CD4-positive, alpha-beta T cell (primary cell): Measurements from ENCODE around the gene CRLF1. TPM values are rescaled to one million over a fixed set of nuclear protein-coding genes. Genes with fewer than 3 reads are reported as not detected.

ENCODE experiments used
- ATAC-seq: fragments of 200-7000 bp; cut with Tn5 transposase; one replicate; pipeline ENCODE4 v1.10.0; 2022; ENCODE audit warnings: mild to moderate bottlenecking; ENCODE audit not compliant: poor library complexity
- CTCF ChIA-PET: fragments of 350-600 bp; sonication (Branson Sonifier 250); formaldehyde crosslinking; loops from one replicate; lab custom pipeline; 2021; ENCODE audit warnings: antibody characterized with exemption, inconsistent platforms; lab: Charles Lee
- POLR2A ChIA-PET: fragments of 350-600 bp; sonication (Branson Sonifier 250); formaldehyde crosslinking; loops from one replicate; lab custom pipeline; 2021; ENCODE audit warnings: antibody characterized with exemption, inconsistent platforms; lab: Charles Lee
- DNase-seq, 14 experiments: peaks; one replicate each; pipeline ENCODE4 v3.0.0-alpha.2; 2013 to 2020; ENCODE audit warnings: mixed read lengths in 2 of 14
- H3K27ac ChIP-seq, 2 donors: one replicate each; pipeline versions ENCODE4 v1.5.1 to v1.7.0; 2013; ENCODE audit warnings: low read length in 2 of 2, low read depth in 1 of 2, mild to moderate bottlenecking in 1 of 2
- H3K27me3 ChIP-seq, 2 experiments: 1 replicate in 1 of 2; 2 replicates in 1 of 2; pipeline versions ENCODE4 v1.6.1 to v1.7.0; 2013; ENCODE audit warnings: low read length in 2 of 2, control low read depth in 1 of 2, mild to moderate bottlenecking in 1 of 2, moderate library complexity in 1 of 2; ENCODE audit not compliant: insufficient read depth in 2 of 2, control insufficient read depth in 1 of 2
- H3K36me3 ChIP-seq: one replicate; pipeline ENCODE4 v1.6.1; 2013; ENCODE audit warnings: low read length, control low read depth; ENCODE audit not compliant: insufficient read depth
- H3K4me1 ChIP-seq: one replicate; pipeline ENCODE4 v1.6.1; 2013; ENCODE audit warnings: low read length, control low read depth; ENCODE audit not compliant: insufficient read depth
- H3K4me3 ChIP-seq: one replicate; pipeline ENCODE4 v1.5.1; 2013; ENCODE audit warnings: mild to moderate bottlenecking, low read length, moderate library complexity
- H3K9me3 ChIP-seq, 2 experiments: 1 replicate in 1 of 2; 2 replicates in 1 of 2; pipeline versions ENCODE4 v1.6.1 to v1.7.0; 2013; ENCODE audit warnings: low read length in 2 of 2, mild to moderate bottlenecking in 2 of 2, control low read depth in 1 of 2, moderate library complexity in 1 of 2; ENCODE audit not compliant: control insufficient read depth in 1 of 2, insufficient read depth in 1 of 2
- H3K27ac Mint-ChIP-seq: one replicate; pipeline ENCODE4 v1.8.0; 2020; ENCODE audit warnings: mixed read lengths
- H3K27me3 Mint-ChIP-seq: one replicate; pipeline ENCODE4 v1.8.0; 2021; ENCODE audit warnings: mixed read lengths
- H3K36me3 Mint-ChIP-seq: one replicate; pipeline ENCODE4 v1.8.0; 2021; ENCODE audit warnings: low read depth, mixed read lengths
- H3K4me1 Mint-ChIP-seq: one replicate; pipeline ENCODE4 v1.8.0; 2021; ENCODE audit warnings: low read depth, mixed read lengths
- H3K4me3 Mint-ChIP-seq: one replicate; pipeline ENCODE4 v1.8.0; 2020; ENCODE audit warnings: mild to moderate bottlenecking, mixed read lengths
- H3K9me3 Mint-ChIP-seq: one replicate; pipeline ENCODE4 v1.8.0; 2020; ENCODE audit warnings: mixed read lengths
- intact Hi-C, 2 experiments: fragments of 100-400 bp; cut with DNase I in 1 of 2; cut with micrococcal nuclease in 1 of 2; formaldehyde crosslinking; loops; one replicate each; pipeline versions ENCODE4 v1.15.1 to v1.9.0; 2023 to 2025; cut with DNase I, micrococcal nuclease
- total RNA-seq, 174 experiments: library from RNA in 2 of 174; stranded (reverse) in 2 of 174; gene quantifications; one replicate each; pipeline ENCODE4 v1.2.3 and lab custom pipeline; 2021 to 2026
- TF ChIP-seq, protein P1 (sequence below): fragments of 200-600 bp; IDR thresholded peaks from one replicate; pipeline ENCODE4 v1.8.0; 2022; ENCODE audit warnings: antibody characterized with exemption, mild to moderate bottlenecking

The CRLF1 gene
- total RNA-seq, 2 experiments from 2014 or later = not detected

DNA sequence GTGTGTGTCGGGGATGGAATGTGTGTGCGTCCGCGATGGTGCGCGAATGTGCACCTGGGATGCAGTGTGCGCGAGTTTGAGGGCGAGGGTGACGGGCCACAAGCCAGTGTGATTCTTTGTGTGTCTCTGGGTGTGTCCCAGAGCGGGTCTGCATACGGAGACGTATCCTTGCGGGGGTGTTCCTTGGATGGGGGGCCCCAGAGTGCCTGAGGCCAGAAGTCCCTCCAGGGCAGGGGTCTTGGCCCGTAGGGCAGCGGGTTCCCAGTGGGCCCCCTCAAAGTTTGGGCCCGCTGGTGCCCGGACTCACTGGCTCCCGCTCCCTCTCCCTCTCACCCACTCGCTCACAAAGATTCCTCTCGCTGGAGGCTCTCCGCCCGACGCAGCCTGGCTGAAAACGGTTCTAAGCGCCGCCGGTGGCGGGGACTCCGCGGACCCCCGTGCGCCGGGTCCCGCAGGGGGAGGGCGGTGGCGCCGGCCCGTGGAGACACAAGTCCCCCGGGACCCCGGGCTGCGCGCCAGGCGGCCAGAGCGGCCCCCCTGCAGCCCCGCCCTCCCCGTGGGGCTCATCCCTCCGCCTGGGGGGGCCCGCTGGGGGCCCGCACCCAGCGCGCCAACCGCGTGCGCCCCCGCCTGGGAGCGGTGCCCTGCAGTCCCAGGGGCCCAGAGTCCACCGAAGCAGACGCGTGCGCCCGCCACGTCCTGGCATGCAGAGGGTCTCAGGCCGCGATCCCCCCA, 886 bp downstream of the CRLF1 start:
- ATAC-seq = no peak

GRCh38 chr19:18605196-18605545, 1.4 kb downstream of the CRLF1 start:
- intact Hi-C loops = no loop called here

More for the DNA sequence above, 886 bp downstream of the CRLF1 start:
- no peaks in the 10 kb centered on the region for H3K9me3 Mint-ChIP-seq
- peaks cover 0 to 35% of the 10 kb centered on the region in 2 experiments for H3K9me3 ChIP-seq
- TF ChIP-seq, protein P1, sequence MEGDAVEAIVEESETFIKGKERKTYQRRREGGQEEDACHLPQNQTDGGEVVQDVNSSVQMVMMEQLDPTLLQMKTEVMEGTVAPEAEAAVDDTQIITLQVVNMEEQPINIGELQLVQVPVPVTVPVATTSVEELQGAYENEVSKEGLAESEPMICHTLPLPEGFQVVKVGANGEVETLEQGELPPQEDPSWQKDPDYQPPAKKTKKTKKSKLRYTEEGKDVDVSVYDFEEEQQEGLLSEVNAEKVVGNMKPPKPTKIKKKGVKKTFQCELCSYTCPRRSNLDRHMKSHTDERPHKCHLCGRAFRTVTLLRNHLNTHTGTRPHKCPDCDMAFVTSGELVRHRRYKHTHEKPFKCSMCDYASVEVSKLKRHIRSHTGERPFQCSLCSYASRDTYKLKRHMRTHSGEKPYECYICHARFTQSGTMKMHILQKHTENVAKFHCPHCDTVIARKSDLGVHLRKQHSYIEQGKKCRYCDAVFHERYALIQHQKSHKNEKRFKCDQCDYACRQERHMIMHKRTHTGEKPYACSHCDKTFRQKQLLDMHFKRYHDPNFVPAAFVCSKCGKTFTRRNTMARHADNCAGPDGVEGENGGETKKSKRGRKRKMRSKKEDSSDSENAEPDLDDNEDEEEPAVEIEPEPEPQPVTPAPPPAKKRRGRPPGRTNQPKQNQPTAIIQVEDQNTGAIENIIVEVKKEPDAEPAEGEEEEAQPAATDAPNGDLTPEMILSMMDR = no peak
- no peaks in the 10 kb centered on the region for H3K36me3 ChIP-seq
- H3K27me3 ChIP-seq = peaks cover 68 to 70% of the 10 kb centered on the region in 2 experiments
- H3K27ac ChIP-seq = no peak overlapping the region
- H3K27me3 Mint-ChIP-seq = peaks cover 73% of the 10 kb centered on the region
- H3K36me3 Mint-ChIP-seq = no peaks in the 10 kb centered on the region
- no peak overlapping the region for H3K4me3 Mint-ChIP-seq
- H3K27ac Mint-ChIP-seq = no peak overlapping the region
- no peak for DNase-seq
- H3K4me1 Mint-ChIP-seq = peaks cover 15% of the 10 kb centered on the region
- ChIA-PET CTCF (no interaction called here), POLR2A (interaction anchor here (1.0 kb wide), 1 partner anchor 17 kb away, joined by 3 read pairs; the partner anchor contains the start of gene REX1BD)
- intact Hi-C loops = no loop called here
- H3K4me1 ChIP-seq = peaks cover 35% of the 10 kb centered on the region
- no peak overlapping the region for H3K4me3 ChIP-seq

DNA sequence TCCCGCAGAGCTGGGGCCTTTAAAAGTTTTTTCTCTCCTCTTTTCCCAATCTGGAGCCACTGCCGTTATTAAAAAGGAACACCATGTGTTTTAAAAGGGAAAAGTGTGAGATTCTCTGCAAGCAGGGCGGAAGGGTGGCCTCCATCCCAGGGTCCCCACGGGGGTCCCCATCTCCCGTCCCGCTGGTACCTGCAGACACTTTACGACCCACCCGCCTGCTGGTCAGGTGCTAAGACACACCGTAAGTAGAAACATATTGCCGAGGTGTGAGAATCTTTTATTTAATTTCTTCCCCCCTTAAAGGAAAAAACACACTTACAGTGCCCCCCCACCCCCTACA, 1.8 kb downstream of the CRLF1 start:
- H3K27me3 Mint-ChIP-seq = peaks cover 72% of the 10 kb centered on the region
- POLR2A ChIA-PET = interaction anchor here (1.0 kb wide), 1 partner anchor 16 kb away, joined by 3 read pairs; the partner anchor contains the start of gene REX1BD

More at GRCh38 chr19:18605196-18605545, 1.4 kb downstream of the CRLF1 start:
- Histone ChIP-seq H3K9me3 (peaks cover 0 to 30% of the 10 kb centered on the region in 2 experiments), H3K36me3 (no peaks in the 10 kb centered on the region), H3K27ac (no peak overlapping the region), H3K4me1 (peaks cover 32% of the 10 kb centered on the region), H3K4me3 (no peak overlapping the region), H3K27me3 (peaks cover 62 to 66% of the 10 kb centered on the region in 2 experiments)
- DNase-seq = no peak
- TF ChIP-seq, protein P1 = no peak
- H3K9me3 Mint-ChIP-seq = no peaks in the 10 kb centered on the region
- CTCF ChIA-PET = no interaction called here
- peaks cover 72% of the 10 kb centered on the region for H3K27me3 Mint-ChIP-seq
- no peaks in the 10 kb centered on the region for H3K36me3 Mint-ChIP-seq
- no peak overlapping the region for H3K27ac Mint-ChIP-seq
- no peak for ATAC-seq
- POLR2A ChIA-PET = interaction anchor here (1.0 kb wide), 1 partner anchor 16 kb away, joined by 3 read pairs; the partner anchor contains the start of gene REX1BD
- peaks cover 15% of the 10 kb centered on the region for H3K4me1 Mint-ChIP-seq
- no peak overlapping the region for H3K4me3 Mint-ChIP-seq

More for the DNA sequence above, 1.8 kb downstream of the CRLF1 start:
- CTCF ChIA-PET = no interaction called here
- Mint-ChIP-seq H3K4me3 (no peak overlapping the region), H3K36me3 (no peaks in the 10 kb centered on the region), H3K27ac (no peak overlapping the region), H3K4me1 (peaks cover 15% of the 10 kb centered on the region), H3K9me3 (no peaks in the 10 kb centered on the region)
- H3K4me3 ChIP-seq = no peak overlapping the region
- peaks cover 0 to 29% of the 10 kb centered on the region in 2 experiments for H3K9me3 ChIP-seq
- TF ChIP-seq, protein P1 = no peak
- no peaks in the 10 kb centered on the region for H3K36me3 ChIP-seq
- peaks cover 32% of the 10 kb centered on the region for H3K4me1 ChIP-seq
- ATAC-seq (no peak), DNase-seq (no peak)
- peaks cover 59 to 64% of the 10 kb centered on the region in 2 experiments for H3K27me3 ChIP-seq
- no peak overlapping the region for H3K27ac ChIP-seq
- intact Hi-C loops = no loop called here
